ENCODE data around the gene ISG20L2. TPM values are rescaled to one million over a fixed set of nuclear protein-coding genes. Genes with fewer than 3 reads are reported as not detected.

The ISG20L2 gene
- total RNA-seq, 2 experiments from 2014 or later: 40.6 to 44.5 TPM

- DNase-seq: peak; percentile 65
- intact Hi-C loops (cut with micrococcal nuclease): loop anchor here (2.0 to 10.0 kb wide), 2 partner anchors 40 to 210 kb away; partner anchors contain the start of gene PEAR1
- POLR2A ChIA-PET: interaction anchor here (0.6 to 1.6 kb wide), 4 partner anchors 14 to 55 kb away, joined by 3 to 4 read pairs (median 3); no protein-coding TSS in a partner anchor
Measured at GRCh38 chr1:156684227-156684782, 44.3 kb downstream of the ISG20L2 start.

GRCh38 chr1:156682166-156682890 lies 46.2 kb downstream of the ISG20L2 start:
- ChIA-PET CTCF (interaction anchor here (0.7 to 7.5 kb wide), 11 partner anchors 9 to 207 kb away, joined by 3 to 43 read pairs (median 3); partner anchors contain the start of gene METTL25B), POLR2A (interaction anchor here (1.1 kb wide), 1 partner anchor 10 kb away, joined by 4 read pairs; no protein-coding TSS in a partner anchor)
- H3K4me1 Mint-ChIP-seq (ENCODE audit: low read depth): peaks cover 29% of the 10 kb centered on the region
- intact Hi-C loops (cut with micrococcal nuclease): loop anchor here (10.0 kb wide), 1 partner anchor 212 kb away; the partner anchor contains the start of gene PEAR1
- TF ChIP-seq CTCF (IDR thresholded peaks at IDR 0.05): no peak
- H3K27ac Mint-ChIP-seq: no peak overlapping the region
- H3K9me3 Mint-ChIP-seq: no peaks in the 10 kb centered on the region
- DNase-seq (no peak), ATAC-seq (no peak)
- H3K27me3 Mint-ChIP-seq: peaks cover 35% of the 10 kb centered on the region
- H3K36me3 Mint-ChIP-seq (ENCODE audit: low read depth): no peaks in the 10 kb centered on the region
- H3K4me3 Mint-ChIP-seq: no peak overlapping the region

More at GRCh38 chr1:156684227-156684782, 44.3 kb downstream of the ISG20L2 start:
- Mint-ChIP-seq H3K27ac (no peak overlapping the region), H3K4me3 (no peak overlapping the region), H3K36me3 (ENCODE audit: low read depth) (no peaks in the 10 kb centered on the region), H3K4me1 (ENCODE audit: low read depth) (peaks cover 20% of the 10 kb centered on the region), H3K9me3 (no peaks in the 10 kb centered on the region), H3K27me3 (peaks cover 27% of the 10 kb centered on the region)
- ATAC-seq: peak; percentile 79
- CTCF ChIA-PET: interaction anchor here (0.6 to 13.3 kb wide), 13 partner anchors 21 to 244 kb away, joined by 3 to 396 read pairs (median 8); partner anchors contain the start of genes CRABP2, ISG20L2, METTL25B and NTRK1
- peak; percentile 21 for TF ChIP-seq CTCF (IDR thresholded peaks at IDR 0.05)

GRCh38 chr1:156681196-156681960 lies 47.2 kb downstream of the ISG20L2 start:
- TF ChIP-seq CTCF (IDR thresholded peaks at IDR 0.05): no peak
- H3K27ac Mint-ChIP-seq: no peak overlapping the region
- DNase-seq: no peak
- H3K36me3 Mint-ChIP-seq (ENCODE audit: low read depth): no peaks in the 10 kb centered on the region
- no peak for ATAC-seq
- H3K27me3 Mint-ChIP-seq: peaks cover 39% of the 10 kb centered on the region
- H3K4me1 Mint-ChIP-seq (ENCODE audit: low read depth): peaks cover 31% of the 10 kb centered on the region
- intact Hi-C loops (cut with micrococcal nuclease): loop anchor here (10.0 kb wide), 1 partner anchor 213 kb away; the partner anchor contains the start of gene PEAR1
- no peak overlapping the region for H3K4me3 Mint-ChIP-seq
- CTCF ChIA-PET: interaction anchor here (1.0 to 7.5 kb wide), 8 partner anchors 8 to 208 kb away, joined by 3 to 72 read pairs (median 6); partner anchors contain the start of gene METTL25B
- POLR2A ChIA-PET: no interaction called here
- no peaks in the 10 kb centered on the region for H3K9me3 Mint-ChIP-seq

GRCh38 chr1:156680056-156680455 lies 48.5 kb downstream of the ISG20L2 start:
- H3K4me1 Mint-ChIP-seq (ENCODE audit: low read depth): peaks cover 31% of the 10 kb centered on the region
- no peak for TF ChIP-seq CTCF (IDR thresholded peaks at IDR 0.05)
- no peaks in the 10 kb centered on the region for H3K36me3 Mint-ChIP-seq (ENCODE audit: low read depth)
- ATAC-seq (no peak), DNase-seq (no peak)
- peaks cover 50% of the 10 kb centered on the region for H3K27me3 Mint-ChIP-seq
- H3K4me3 Mint-ChIP-seq: no peak overlapping the region
- intact Hi-C loops (cut with micrococcal nuclease): loop anchor here (10.0 kb wide), 1 partner anchor 215 kb away; the partner anchor contains the start of gene PEAR1
- no peaks in the 10 kb centered on the region for H3K9me3 Mint-ChIP-seq
- CTCF ChIA-PET: interaction anchor here (1.0 to 7.5 kb wide), 9 partner anchors 10 to 295 kb away, joined by 4 to 85 read pairs (median 15); partner anchors contain the start of gene METTL25B
- POLR2A ChIA-PET: interaction anchor here (0.7 kb wide), 1 partner anchor 9 kb away, joined by 3 read pairs; no protein-coding TSS in a partner anchor
- H3K27ac Mint-ChIP-seq: no peak overlapping the region
